GM23248 (cell line): ENCODE data around the gene KCNH5.

Experiments
- EZH2 ChIP-seq: fragments of 200-600 bp; sonication (generic); IDR thresholded peaks from 2 replicates; pipeline ENCODE4 v1.6.1; 2018; ENCODE audit warnings: antibody characterized with exemption, mild to moderate bottlenecking; ENCODE audit not compliant: insufficient read depth, poor library complexity, severe bottlenecking
- EZH2phosphoT487 ChIP-seq: fragments of 200-600 bp; sonication (generic); IDR thresholded peaks from 2 replicates; pipeline ENCODE4 v1.6.1; 2018; ENCODE audit warnings: antibody characterized with exemption, moderate library complexity, mild to moderate bottlenecking, low read depth; ENCODE audit not compliant: insufficient read depth

- no peak for TF ChIP-seq EZH2
- no peak for TF ChIP-seq EZH2phosphoT487
Observed at GRCh38 chr14:62882967-62883366, 162.3 kb downstream of the KCNH5 start.
